ENCODE measurements around the gene NCKIPSD.

- TF ChIP-seq CTCF (IDR thresholded peaks at IDR 0.05) (peak in 1 of 6 experiments; percentile 2), POLR2A (IDR thresholded peaks at IDR 0.05) (no peak)
Observed at GRCh38 chr3:48661501-48662144, 24.1 kb downstream of the NCKIPSD start.

Measured in thyroid gland (tissue), 4 donors.